Endothelial cell (in vitro differentiated cells): Measurements from ENCODE around the gene UBXN2A. TPM values are rescaled to one million over a fixed set of nuclear protein-coding genes. Genes with fewer than 3 reads are reported as not detected.

Source experiments
- DNase-seq: peaks from one replicate; pipeline ENCODE4 v3.0.0; 2021; ENCODE audit warnings: low spot score
- H3K27ac Mint-ChIP-seq: one replicate; pipeline ENCODE4 v1.8.0; 2021; ENCODE audit warnings: mixed read lengths, inconsistent platforms; ENCODE audit not compliant: unreplicated experiment
- H3K27me3 Mint-ChIP-seq: one replicate; pipeline ENCODE4 v1.8.0; 2021; ENCODE audit warnings: mild to moderate bottlenecking, moderate library complexity, mixed read lengths, inconsistent platforms; ENCODE audit not compliant: unreplicated experiment
- H3K36me3 Mint-ChIP-seq: one replicate; pipeline ENCODE4 v1.8.0; 2021; ENCODE audit warnings: mild to moderate bottlenecking, low read depth, mixed read lengths, inconsistent platforms; ENCODE audit not compliant: unreplicated experiment
- H3K4me1 Mint-ChIP-seq: one replicate; pipeline ENCODE4 v1.8.0; 2021; ENCODE audit warnings: mild to moderate bottlenecking, mixed read lengths, inconsistent platforms; ENCODE audit not compliant: unreplicated experiment
- H3K4me3 Mint-ChIP-seq: one replicate; pipeline ENCODE4 v1.8.0; 2021; ENCODE audit warnings: mild to moderate bottlenecking, mixed read lengths, inconsistent platforms; ENCODE audit not compliant: unreplicated experiment
- H3K9me3 Mint-ChIP-seq: one replicate; pipeline ENCODE4 v1.8.0; 2021; ENCODE audit warnings: mixed read lengths, inconsistent platforms; ENCODE audit not compliant: unreplicated experiment
- long read RNA-seq: library from polyadenylated mRNA; unstranded; transcript quantifications from one replicate; pipeline ENCODE4 v2.0.0, GENCODE V29; 2020; ENCODE audit not compliant: unreplicated experiment
- total RNA-seq: library from RNA; stranded (reverse); fragmentation: NEBNext Ultra II Directional; extraction: Animal tissue kit (Norgen Biotek cat#: 25700); gene quantifications from one replicate; pipeline ENCODE4 v1.2.1, GENCODE V29; 2021; ENCODE audit not compliant: unreplicated experiment
- TF ChIP-seq, protein P1 (sequence below): fragments of 200-600 bp; sonication (generic); IDR thresholded peaks from one replicate; pipeline ENCODE4 v1.5.0; 2021; ENCODE audit warnings: antibody characterized with exemption; ENCODE audit not compliant: unreplicated experiment

The UBXN2A gene, protein sequence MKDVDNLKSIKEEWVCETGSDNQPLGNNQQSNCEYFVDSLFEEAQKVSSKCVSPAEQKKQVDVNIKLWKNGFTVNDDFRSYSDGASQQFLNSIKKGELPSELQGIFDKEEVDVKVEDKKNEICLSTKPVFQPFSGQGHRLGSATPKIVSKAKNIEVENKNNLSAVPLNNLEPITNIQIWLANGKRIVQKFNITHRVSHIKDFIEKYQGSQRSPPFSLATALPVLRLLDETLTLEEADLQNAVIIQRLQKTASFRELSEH
- total RNA-seq = 14.9 TPM
- long read RNA-seq, full-length matches to known transcripts = 13 of 16 reads
- long read RNA-seq, partial matches to known transcripts = 0 of 16 reads
- long read RNA-seq, other reads (novel, unspliced or antisense) = 3 of 16 reads

DNA sequence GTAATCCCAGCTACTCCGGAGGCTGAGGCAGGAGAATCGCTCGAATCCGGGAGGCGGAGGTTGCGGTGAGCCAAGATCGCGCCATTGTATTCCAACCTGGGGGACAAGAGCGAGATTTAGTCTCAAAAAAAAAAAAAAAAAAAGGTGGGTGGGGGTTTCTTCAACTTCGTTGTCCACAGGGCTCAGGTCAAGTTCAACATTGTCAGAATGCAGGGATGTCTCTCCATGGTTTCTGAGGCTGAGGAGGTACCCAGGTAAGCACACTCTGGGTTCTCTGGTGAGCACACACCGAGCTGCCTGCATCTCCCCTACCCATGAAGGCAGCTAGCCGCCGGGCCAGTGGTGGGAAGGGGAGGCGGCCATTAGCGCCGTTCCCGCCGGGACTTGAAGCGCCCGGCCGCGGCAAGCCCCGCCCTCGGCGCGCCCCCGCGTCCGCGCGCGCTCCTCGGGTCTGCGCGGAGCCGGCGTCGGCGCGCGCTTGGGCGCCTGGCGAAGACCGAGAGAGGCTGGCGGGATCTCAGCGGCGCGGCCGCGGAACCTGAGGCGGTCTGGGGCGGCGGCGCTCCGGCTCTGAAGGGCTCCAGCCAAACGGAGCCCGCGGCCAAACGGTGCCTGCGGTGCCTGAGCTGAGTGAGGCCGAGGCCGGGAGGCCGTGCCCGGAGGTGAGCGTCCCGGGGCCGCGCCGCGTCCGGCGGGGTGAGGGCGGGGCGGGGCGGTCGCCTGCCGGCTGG lies at the start of gene UBXN2A:
Gene UBXN2A (plus strand): TSS at position 477 of the 731 bp plus-strand sequence. CDS start 17,852 bp downstream, outside the sequence.
- peak; percentile 84 for DNase-seq
- Mint-ChIP-seq H3K4me1 (peaks cover 18% of the 10 kb centered on the region), H3K4me3 (peak within 1 kb of the TSS; percentile 99), H3K27me3 (peaks cover 2% of the 10 kb centered on the region), H3K27ac (peak within 1 kb of the TSS; percentile 83), H3K36me3 (peaks cover 11% of the 10 kb centered on the region), H3K9me3 (no peaks in the 10 kb centered on the region)
- TF ChIP-seq, protein P1, sequence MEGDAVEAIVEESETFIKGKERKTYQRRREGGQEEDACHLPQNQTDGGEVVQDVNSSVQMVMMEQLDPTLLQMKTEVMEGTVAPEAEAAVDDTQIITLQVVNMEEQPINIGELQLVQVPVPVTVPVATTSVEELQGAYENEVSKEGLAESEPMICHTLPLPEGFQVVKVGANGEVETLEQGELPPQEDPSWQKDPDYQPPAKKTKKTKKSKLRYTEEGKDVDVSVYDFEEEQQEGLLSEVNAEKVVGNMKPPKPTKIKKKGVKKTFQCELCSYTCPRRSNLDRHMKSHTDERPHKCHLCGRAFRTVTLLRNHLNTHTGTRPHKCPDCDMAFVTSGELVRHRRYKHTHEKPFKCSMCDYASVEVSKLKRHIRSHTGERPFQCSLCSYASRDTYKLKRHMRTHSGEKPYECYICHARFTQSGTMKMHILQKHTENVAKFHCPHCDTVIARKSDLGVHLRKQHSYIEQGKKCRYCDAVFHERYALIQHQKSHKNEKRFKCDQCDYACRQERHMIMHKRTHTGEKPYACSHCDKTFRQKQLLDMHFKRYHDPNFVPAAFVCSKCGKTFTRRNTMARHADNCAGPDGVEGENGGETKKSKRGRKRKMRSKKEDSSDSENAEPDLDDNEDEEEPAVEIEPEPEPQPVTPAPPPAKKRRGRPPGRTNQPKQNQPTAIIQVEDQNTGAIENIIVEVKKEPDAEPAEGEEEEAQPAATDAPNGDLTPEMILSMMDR = no peak

DNA sequence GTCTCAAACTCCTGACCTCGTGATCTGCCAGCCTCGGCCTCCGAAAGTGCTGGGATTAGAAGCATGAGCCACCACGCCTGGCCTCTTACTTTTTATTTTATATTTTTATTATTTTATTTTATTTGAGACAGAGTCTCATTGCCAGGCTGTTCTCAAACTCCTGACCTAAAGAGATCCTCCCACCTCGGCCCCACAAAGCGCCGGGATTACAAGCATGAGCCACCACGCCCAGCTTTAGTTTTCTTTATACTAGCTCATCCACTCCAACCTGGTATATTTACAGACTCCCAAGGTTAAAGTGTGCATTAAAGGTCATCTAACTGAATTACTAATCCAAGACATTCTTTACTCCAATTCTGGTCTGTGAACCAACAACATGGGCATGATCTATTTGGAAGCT lies 40.1 kb upstream of the UBXN2A start:
- no peak overlapping the region for H3K27ac Mint-ChIP-seq
- no peaks in the 10 kb centered on the region for H3K36me3 Mint-ChIP-seq
- H3K4me1 Mint-ChIP-seq = no peaks in the 10 kb centered on the region
- no peaks in the 10 kb centered on the region for H3K27me3 Mint-ChIP-seq
- TF ChIP-seq, protein P1 = no peak
- DNase-seq = no peak
- H3K9me3 Mint-ChIP-seq = no peaks in the 10 kb centered on the region
- H3K4me3 Mint-ChIP-seq = no peak overlapping the region

DNA sequence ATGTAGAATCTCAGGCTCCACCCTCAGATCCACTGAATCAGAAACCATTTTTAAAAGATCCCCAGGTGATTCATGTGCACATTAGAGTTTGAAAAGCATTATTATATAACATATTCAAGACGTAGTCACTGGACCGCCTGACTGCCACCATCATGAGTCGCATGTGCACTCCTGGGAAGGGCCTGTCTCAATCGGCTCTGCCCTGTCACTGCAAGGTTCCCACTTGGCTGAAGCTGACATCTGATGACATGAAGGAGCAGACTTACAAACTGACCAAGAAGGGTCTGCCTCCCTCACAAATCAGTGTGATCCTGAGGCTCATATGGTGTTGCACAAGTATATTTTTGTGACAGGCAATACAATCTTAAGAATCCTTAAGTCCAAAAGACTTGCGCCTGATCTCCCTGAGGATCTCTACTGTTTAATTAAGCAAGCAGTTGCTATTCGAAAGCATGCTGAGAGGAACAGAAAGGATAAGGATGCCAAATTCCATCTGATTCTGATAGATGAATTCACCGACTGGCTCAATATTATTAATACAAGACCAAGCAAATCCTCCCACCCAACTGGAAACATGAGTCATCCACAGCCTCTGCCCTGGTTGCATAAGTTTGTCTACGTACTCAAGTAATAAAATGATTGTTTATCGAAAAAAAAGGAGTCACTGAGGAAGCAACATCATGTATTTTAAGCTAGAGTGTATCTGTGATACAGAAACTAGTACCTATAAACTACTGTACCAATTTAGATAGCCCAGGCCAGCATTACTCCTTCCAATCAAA lies 39.5 kb upstream of the UBXN2A start:
- no peaks in the 10 kb centered on the region for H3K9me3 Mint-ChIP-seq

DNA sequence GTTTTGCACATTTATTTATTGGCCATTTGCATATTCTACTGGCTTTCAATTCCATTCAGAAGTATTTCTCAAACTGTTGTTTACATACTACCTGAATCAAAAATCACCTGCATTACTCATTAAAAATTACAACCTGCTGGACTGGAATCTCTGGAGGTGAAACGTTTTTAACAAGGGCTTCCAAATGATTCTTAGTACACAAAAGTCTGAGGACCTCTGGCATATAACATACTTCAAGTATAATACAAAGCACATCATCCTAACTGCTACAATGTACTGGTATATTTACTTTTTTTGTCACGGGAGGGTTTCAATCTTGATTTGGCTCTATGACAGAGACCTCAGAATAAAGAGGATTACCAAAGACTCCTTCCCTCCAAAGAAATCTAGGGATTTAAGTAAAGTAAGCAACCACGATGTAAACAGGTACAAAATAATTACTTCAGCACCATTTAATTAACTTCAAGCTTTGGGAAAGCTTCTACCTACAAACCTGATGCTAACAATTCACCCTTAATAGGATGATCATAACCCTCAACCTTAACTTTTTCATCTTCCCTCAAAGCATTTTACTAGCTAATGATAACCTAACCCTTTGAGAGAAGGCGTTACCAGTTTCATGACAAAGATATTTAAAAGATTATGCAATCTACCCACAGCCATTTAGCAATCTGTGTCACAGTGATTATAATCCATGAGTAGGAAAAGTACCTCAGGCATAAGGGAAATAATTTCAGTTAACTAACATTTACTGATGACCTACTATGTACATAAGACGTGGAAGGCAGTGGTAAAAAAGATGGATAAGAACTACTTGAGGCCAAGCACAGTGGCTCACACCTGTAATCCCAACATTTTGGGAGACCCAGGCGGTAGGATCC lies 38.1 kb upstream of the UBXN2A start:
- no peaks in the 10 kb centered on the region for H3K9me3 Mint-ChIP-seq
- no peaks in the 10 kb centered on the region for H3K27me3 Mint-ChIP-seq
- no peaks in the 10 kb centered on the region for H3K4me1 Mint-ChIP-seq
- no peak overlapping the region for H3K27ac Mint-ChIP-seq
- TF ChIP-seq, protein P1 = no peak
- no peak for DNase-seq
- no peaks in the 10 kb centered on the region for H3K36me3 Mint-ChIP-seq
- no peak overlapping the region for H3K4me3 Mint-ChIP-seq

More for the DNA sequence above, 39.5 kb upstream of the UBXN2A start:
- Mint-ChIP-seq H3K36me3 (no peaks in the 10 kb centered on the region), H3K27ac (no peak overlapping the region), H3K27me3 (no peaks in the 10 kb centered on the region), H3K4me3 (no peak overlapping the region), H3K4me1 (no peaks in the 10 kb centered on the region)
- TF ChIP-seq, protein P1 = no peak
- no peak for DNase-seq
